NOMO-1 treated with DMSO at 0.1 percent for 48 hours (cell line): Measurements from ENCODE around the gene B4GAT1.
"Not testable (repeated sequence)": the region's sequence is repeated elsewhere in the genome, so short reads cannot be mapped to it uniquely, and the experiment has no call there.

Experiments used
- DNase-seq: peaks from one replicate; lab custom pipeline; 2025; ENCODE audit not compliant: unreplicated experiment; lab: John Stamatoyannopoulos, UW

The B4GAT1 gene

DNA sequence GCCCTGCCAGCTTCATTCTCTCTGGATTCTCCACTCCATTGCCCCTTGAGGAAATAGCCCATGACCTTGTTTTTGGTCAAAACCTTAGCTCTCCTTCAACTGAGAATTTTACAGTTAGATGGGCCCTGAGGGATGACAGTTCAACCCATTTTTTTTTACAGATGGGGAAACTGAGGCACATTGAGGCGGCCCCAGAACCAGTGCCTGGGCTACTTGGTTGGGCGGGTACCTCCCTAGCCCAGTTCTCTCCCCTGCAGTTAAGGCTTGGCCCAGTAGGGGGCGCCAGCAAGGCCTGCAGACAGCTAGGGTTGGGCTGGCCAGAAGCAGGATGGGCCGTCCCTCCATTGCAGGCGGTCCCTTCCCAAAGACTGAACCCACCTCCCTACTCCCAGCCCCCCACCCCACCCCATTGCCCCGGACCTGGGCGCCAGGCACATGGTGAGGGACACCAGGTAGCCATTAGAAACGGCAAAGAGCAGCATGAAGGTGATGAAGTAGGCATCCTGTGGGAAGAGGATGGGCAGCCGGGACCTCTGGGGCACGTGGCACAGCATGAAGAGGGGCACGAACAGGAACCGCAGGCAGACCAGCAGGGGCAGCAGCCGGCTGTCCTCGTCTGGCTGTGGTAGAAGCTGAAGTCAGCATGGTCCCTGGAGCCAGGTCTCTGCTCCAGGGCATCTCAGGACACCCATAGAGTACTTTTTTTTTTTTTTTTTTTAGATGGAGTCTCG, 16.5 kb upstream of the B4GAT1 start:
- no peak for DNase-seq

DNA sequence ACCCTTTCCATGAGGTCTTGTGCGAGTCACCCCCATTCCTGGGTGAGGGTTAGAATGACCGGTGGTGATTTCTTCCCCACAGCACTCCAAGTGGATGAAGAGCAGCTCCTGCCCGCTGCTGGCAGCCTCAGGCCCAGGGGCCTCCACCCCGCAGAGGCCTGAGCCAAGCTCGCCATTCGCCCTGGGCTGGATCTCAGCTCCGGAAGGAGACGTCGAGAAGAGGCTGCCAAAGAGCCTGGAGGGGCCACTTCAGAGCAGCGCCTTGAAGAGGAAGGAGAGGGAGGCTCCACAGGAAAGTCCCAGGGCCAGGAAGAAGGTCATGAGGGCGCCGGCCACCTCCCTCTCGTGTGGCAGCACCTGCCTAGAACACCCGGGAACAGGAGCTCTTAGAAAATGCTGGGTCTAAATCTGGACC, 15.8 kb upstream of the B4GAT1 start:
- DNase-seq = no peak

DNA sequence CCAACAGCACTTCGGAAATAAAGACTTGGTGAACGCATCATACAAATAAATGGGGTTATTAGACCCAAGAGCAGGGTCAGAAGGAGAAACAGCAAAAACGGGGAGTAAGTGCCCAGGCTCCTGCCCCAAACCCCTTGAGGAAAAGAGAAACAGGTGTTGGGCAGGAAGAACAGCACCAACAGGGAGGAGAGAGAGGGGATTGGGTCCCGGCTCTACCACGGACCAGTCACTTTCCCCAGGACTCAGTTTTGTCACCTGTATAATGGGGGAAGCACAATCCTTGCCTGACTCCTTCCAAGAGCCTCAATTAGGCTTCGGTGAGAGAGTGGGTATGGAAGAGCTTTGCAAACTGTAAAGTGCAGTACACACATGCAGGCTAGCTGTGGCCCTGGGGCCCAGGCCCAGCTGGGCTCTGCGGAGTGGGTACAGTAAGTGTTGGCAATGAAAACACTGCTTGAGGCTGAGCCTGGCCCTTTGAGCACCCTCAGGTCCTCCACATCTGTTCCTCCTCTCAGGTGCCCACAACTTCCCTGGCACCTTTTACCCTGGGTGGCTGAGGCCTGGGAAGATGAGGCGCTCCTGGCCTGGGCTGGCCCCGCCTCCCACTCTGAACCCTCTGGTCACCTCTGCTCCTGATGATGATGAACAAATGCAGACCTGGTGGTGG, 15.2 kb upstream of the B4GAT1 start:
- DNase-seq = no peak

DNA sequence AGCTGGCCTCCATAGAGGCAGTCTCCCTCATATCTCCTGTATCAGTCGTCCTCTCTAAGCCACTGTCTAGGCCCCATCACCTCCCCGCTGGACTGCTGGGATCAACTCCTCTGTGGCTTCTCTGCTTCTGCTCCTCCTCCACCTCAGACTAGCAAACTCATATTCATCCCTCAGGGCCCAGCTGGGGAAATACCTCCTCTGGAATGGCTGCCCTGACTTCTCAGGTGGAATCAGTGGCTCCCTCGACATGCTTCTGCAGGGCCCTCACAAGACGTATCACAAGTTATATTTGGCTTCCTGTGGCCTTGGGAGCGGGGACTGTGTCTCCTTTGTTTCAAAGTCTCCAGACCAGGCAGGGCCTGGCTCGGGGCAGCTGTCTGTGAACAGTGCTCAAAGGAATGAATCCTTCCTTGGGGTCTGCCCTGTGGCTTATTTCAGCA, 14.1 kb upstream of the B4GAT1 start:
- DNase-seq = no peak

DNA sequence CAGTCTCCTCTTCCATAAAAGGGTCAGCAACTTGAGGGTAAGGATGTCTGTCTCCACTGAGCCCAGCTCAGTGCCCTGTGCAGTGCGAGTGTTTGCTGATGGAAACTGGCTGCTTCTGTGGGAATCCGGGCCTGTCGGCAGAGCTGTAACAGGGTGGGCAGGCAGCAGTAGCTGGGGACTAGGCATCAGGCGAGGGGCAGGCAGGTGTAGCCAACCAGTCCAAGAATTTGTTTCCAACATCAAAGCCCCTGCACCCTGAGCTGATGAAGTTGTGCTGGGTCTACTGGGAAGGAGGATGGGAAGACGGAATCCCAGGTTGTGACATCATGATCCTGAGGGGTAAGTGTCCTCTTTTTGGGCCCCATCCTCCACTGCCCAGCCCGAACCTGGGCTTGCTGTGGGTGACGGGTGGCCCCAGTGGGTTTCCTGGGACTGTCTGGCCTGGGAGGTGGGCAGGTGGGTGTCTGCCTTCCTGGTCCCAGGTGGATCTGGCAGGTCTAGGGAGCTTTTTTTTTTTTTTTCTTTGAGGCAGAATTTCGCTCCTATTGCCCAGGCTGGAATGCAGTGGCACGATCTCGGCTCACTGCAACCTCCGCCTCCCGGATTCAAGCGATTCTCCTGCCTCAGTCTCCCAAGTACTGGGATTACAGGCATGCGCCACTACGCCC, 13.1 kb upstream of the B4GAT1 start:
- DNase-seq = no peak

DNA sequence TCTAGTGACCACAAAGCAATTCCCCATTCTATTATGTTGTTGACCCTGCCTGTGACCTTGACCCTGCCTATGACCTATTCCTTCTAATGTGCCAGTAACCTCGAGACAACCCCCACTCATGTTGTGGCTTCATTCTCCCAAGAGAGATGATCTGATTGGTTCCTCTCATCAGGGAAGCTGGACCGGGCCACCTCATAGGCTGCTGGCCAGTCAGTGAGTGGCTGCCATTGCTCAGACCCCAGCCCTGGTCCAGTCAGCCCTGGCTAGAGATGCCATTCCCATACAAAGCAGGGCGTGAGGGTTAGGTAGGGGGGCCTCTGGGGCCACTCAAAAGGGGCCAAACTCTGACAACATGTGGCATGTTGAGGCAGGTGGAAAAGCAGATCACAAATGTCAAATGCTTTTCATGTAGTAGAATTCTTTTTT, 12.2 kb upstream of the B4GAT1 start:
- DNase-seq = no peak

DNA sequence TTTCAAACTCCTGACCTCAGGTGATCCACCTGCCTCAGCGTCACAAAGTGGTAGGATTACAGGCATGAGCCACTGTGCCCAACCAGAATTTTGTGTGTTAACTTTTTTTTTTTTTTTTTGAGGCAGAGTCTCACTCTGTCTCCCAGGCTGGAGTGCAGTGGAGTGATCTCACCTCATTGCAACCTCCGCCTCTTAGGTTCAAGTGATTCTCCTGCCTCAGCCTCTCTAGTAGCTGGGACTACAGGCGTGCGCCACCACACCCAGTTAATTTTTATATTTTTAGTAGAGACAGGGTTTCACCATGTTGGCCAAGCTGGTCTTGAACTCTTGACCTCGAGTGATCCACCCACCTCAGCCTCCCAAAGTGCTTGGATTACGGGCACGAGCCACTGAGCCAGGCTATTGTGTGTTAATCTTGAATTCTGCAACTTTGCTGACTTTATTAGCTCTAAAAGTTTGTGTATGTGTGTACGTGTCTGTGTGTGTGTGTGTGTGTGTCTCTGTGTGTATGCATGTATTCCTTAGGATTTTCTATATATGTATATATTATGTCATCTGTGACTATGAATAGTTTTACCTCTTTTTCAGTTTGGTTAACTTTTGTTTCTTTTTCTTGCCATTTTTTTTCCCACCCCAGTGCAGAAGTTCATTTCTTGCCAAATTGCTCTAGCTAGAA, 3.3 kb upstream of the B4GAT1 start:
- DNase-seq = not testable (repeated sequence)

DNA sequence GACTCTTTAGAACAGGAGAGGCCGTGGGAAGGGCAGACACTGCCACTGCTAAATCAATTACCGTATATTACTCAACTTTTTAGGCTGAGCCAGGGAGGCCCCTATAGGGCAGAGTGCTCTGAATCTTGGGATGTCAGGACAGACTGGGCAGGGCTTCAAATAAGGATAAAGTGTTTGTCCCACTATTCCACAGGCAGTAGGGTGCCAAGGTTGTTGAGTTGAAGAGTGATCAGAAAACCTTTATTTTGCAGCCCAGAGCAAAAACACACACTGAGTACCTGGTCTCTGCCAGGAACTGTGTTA, 1.6 kb upstream of the B4GAT1 start:
- DNase-seq = no peak

DNA sequence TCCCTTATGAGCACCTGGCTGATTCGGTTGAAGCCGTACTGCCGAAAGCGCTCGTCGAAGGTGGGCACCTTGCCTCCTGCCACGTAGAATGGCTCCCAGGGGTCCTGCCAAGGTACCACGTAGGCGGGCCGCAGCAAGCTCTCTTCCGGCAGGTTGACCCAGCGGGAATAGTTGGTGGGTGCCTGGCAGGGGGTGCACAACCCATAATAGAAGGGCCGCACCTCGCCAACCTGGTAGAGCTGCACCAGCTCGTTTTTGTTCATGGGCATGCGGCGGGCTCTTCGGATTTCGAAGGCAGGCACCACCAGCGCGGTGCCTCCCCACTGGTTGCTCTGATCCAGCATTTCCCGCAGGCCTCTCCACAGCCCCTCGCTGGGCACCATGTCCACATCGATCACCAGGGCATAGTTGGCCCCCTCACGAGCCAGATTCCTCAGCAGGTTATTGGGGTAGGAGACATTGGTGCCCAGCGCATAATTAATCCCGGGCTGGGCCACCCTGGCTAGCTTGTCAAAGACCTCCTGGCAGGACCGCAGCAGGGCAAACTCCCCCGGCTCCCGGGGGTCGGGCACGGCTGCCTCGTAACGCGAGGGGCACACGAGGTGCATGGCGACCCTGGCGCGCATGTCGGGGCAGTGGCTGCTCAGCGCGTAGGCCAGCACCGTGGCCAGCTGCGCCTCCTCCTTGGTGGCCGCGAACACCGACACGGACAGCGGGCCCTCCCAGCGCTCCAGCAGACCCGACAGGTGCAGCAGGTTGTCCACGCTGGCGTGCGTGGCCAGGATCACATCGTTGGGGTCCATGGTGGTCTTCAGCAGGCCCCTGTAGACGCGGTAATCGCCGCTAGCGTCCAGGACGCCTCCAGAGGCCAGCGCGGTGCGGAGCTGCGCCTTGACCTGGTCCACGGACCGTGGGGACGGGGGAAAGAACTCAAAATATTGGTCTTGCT, 679 bp downstream of the B4GAT1 start:
- DNase-seq = no peak

DNA sequence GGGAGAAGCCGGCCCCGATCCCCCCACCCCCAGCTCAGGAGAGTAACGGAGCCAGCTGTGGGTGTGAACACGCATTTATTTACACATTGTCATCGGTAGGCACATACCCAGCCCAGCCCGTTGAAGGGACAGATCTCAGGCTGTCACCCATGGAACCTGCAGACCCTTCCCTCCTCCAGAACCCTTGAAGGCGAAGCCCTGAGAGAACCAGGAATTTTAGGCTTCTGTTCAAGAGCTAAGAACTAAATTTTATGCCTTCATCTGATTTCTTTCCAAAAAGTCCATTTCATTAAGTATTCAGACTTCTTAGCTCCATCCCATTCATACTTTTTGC, 2.1 kb downstream of the B4GAT1 start:
- no peak for DNase-seq

DNA sequence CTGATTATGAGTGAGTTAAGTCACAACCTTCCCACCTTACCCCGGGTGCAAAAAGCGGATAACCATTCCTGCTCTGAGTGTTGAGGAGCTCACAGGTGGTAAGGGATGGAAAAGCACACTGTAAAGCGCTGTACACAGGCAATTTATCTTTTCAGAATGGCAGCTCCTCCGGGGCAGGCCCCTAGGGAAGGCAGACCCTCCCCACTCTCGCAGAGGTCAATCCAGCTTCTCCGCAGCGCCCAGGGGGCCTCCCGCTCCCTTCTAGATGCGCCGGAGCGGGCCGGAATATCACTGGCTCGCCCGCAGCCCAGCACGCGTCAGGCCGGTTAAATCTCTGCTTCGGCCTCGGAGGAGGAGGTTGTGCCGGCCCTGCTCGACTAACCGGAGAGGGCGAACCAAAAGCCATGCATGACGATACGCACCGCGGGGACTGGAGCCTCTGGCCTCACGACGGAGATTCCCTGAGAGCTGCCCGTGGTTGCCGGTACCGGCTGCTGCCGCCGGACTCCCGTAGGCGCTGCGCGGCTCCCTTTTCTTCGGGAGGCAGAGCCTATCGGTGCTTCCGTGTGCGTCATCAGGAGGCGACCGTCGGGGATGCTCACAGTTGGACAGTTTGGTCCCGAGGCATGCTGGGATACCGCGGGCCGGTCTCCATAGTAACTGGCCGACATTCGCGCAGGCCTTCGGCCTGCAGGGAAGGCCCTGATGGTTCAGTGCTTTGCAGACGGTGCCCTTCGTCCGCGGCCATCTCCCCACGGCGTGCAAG, 2.7 kb downstream of the B4GAT1 start, which contains the start of gene BRMS1:
BRMS1 (minus strand) TSS at position 555 of the 766 bp plus-strand sequence. CDS start 2,870 bp downstream, outside the sequence.
- DNase-seq = peak; percentile 95

DNA sequence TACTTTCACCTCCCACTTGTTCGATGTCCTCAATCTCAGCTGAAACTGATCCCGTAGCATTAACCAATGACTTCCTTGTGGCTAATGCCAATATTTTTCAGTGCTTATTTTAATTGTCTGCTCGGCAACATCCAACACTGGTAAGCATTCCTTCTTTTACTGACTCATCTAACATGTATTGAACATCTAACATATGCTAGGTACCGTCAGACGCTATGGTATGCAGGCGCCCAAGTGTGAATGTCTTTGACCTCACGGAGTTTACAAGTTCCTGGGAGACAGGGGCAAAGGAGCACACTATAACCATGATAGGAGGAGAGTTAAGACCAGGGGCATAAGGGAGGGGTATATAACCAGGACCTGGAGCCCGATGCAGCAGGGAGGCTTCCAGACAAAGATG, 4.3 kb downstream of the B4GAT1 start:
- DNase-seq = no peak

DNA sequence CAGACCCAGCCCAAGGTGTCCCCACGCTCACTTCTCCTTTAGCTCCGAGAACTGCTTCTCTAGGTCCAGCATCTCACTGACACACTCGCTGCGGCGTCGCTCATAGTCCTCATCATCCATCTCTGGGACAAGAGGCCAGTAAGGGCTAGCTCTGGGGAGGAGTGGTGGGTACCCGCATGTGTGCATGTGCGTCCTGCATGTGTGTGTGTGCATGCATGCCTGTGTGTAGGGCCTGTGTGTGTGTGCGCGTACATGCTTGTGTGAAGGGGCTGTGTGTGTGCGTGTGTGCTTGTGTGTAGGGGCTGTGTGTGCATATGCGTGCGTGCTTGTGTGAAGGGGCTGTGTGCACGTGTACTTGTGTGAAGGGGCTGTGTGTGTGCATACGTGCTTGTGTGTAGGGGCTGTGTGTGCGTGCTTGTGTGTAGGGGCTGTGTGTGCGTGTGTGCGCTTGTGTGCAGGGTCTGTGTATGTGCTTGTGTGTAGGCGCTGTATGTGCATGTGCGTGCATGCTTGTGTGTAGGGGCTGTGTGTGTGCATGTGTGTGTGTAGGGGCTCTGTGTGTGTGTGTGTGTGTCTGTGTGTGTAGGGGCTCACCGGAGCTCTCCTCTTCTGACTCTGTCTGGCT, 5.8 kb downstream of the B4GAT1 start:
- DNase-seq = no peak

DNA sequence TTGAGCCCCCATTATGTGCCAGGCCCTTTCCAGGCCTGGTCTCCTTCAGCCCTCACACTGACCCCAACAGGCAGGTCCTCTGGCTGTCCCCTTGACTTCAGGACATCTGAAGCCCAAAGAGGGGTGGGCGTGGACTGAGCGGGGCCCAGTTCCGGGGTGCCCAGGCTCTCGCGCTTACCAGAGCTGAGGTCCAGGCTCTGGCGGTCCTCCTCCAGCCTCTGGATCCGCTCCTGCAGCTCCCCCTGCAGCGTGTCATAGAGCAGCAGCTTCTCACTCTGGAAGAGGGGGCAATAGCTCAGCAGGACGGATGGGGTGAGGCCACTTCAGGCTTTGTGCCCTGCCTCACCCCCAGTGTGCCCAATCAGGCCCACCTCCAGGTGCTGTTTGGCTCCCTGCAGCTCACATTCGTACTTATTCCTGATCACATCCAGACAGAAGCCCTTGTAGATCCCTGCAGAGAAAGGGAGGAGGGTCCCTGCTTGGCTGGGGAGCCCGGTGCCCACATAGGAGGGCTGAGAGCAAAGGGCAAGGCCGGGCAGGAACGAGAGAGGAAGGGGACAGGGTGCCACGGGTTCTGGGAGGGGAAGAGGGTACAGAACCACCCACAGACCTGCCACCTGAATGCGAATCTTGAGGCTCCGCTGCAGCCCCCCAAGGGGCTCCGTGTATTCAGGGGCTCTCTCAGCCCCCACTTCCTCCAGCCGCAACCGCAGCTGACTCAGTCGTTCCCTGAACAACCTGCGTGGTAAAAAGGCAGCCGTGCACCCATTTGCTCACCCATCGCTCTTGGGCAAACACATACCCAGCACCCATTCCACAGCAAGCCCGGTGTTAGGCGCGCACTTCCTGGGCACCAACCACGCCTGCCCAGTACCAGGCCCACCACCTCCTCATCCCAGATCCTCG, 6.6 kb downstream of the B4GAT1 start:
- no peak for DNase-seq

DNA sequence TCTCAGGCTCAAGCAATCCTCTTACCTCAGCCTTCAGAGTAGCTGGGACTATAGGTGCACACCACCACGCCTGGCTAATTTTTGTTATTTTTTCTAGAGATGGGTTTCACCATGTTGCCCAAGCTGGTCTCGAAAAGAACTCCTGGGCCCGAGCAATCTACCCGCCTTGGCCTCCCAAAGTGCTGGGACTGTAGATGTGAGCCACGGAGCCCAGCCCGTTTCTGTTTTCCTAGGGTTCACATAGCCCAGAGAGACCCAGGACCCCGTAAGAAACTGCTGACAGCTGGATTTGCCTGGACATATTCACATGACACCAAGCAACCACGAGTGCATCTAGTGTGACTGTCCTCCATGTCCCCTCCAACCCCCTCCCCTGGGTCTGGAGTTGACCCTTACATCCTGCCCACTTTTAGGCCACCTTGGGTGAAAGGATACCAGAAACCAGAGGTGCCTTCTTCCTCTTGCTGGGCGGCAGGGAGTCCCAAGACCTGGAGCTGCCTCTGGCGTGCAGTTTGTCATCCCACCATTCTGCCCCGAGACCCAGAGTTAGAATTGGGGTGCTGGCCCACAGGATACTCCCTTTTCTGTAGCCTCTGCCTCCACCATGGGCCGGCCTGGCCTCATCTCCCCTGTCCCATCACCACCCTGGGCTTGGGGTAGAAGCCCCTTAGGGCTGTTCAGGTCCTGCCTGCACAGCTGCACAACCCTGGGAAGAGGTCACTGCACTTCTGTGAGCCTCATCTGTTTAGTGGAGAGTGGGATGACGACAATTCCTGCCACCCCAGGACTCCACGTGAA, 7.5 kb downstream of the B4GAT1 start:
- no peak for DNase-seq

DNA sequence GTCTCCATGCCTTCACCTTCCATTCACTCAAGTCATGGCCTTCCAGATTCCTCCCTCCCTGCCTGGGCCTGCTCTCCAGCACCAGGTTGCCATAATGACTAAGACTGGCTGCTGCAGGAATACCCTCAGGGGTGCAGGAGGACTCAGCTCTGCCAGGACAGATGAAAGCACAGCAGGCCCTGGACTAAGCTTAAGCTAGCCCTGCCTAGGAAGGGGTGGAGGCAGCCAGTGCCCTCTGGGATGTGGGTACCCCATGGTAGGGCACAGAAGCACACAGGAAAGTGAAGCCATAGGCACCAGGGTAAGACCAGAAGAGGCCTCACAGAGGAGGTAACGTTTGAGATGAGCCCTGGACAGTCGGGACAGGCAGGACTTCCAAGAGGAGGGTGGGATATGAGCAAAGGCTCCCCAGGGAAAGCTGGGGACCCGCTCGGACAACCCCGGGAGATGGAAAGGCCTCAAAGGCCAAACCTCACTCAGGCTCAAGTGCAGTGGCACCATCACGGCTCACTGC, 8.2 kb downstream of the B4GAT1 start:
- no peak for DNase-seq
